ENCODE data around the gene SLC22A12.

DNA sequence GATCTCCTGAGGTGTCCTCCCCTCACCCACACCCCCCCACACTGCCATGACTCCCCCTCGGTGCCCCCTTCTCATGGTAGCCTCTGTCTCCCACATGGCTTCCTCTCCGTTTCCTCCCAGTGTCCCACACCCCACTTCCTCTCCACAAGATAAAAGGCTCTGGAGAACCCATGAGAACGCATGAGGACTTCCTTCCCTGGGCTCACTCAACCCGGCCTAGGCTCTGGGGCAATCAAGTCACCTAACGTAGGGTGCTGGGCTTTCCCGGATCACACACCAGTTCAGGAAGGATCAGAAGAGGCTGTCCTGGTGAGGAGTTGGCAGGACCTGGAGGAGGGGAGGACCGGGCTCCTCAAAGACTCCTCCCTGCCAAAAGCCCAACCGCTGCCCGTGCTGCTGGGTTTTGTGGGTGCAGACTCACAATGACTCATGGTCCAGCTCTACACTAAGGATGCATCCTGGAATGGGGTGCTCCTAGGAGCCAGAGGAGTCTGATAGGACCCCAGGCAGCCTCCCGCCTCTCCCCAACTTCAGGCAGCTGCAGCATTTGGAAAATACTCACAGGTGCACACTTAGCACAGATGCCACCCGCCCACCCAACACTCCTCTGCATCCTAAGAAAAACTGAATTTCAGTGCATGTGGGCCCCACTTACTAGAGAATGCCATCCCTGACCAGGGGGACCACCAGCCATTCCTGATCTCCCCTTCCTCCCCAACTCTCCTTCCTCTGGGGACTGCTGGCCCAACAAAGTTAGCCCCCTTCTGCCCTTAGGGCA, 21.0 kb downstream of the SLC22A12 start:
- TF ChIP-seq POLR2AphosphoS5 (IDR thresholded peaks at IDR 0.05; ENCODE audit: low read depth, low read length), result no peak
- TF ChIP-seq, protein P1, sequence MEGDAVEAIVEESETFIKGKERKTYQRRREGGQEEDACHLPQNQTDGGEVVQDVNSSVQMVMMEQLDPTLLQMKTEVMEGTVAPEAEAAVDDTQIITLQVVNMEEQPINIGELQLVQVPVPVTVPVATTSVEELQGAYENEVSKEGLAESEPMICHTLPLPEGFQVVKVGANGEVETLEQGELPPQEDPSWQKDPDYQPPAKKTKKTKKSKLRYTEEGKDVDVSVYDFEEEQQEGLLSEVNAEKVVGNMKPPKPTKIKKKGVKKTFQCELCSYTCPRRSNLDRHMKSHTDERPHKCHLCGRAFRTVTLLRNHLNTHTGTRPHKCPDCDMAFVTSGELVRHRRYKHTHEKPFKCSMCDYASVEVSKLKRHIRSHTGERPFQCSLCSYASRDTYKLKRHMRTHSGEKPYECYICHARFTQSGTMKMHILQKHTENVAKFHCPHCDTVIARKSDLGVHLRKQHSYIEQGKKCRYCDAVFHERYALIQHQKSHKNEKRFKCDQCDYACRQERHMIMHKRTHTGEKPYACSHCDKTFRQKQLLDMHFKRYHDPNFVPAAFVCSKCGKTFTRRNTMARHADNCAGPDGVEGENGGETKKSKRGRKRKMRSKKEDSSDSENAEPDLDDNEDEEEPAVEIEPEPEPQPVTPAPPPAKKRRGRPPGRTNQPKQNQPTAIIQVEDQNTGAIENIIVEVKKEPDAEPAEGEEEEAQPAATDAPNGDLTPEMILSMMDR (IDR thresholded peaks at IDR 0.05; ENCODE audit: control extremely low read depth in 1 of 3, insufficient read depth in 1 of 3, low read depth in 1 of 3, low read length in 3 of 3), result no peak

All from H1 (cell line).